Uterus (tissue), 4 donors: Measurements from ENCODE around the gene ARHGEF10L. TPM values are rescaled to one million over a fixed set of nuclear protein-coding genes. Genes with fewer than 3 reads are reported as not detected.

Experiments
- DNase-seq, 2 donors: peaks; one replicate each; pipeline ENCODE4 v3.0.0-alpha.2; 2019 to 2020
- H3K27ac ChIP-seq, 2 donors: fragments of 200-600 bp; sonication (generic); 1 replicate in 1 of 2; 2 replicates in 1 of 2; pipeline ENCODE4 v1.5.1; 2016 to 2018
- H3K27me3 ChIP-seq, 2 donors: fragments of 200-600 bp; sonication (generic); one replicate each; pipeline ENCODE4 v1.5.1; 2018 to 2019; ENCODE audit warnings: control low read depth in 1 of 2
- H3K36me3 ChIP-seq, 2 donors: fragments of 200-600 bp; sonication (generic); one replicate each; pipeline ENCODE4 v1.5.1; 2019; ENCODE audit warnings: control low read depth in 1 of 2
- H3K4me1 ChIP-seq, 2 donors: fragments of 200-600 bp; sonication (generic); one replicate each; pipeline ENCODE4 v1.5.1; 2018 to 2019; ENCODE audit warnings: control low read depth in 1 of 2
- H3K4me3 ChIP-seq, 2 donors: fragments of 200-600 bp; sonication (generic); 1 replicate in 1 of 2; 2 replicates in 1 of 2; pipeline ENCODE4 v1.5.1; 2018 to 2019; ENCODE audit warnings: mild to moderate bottlenecking in 1 of 2
- H3K9me3 ChIP-seq, 2 donors: fragments of 200-600 bp; sonication (generic); one replicate each; pipeline ENCODE4 v1.5.1; 2019; ENCODE audit warnings: control low read depth in 1 of 2
- POLR2A ChIP-seq, 2 donors: fragments of 450-650 bp; IDR thresholded peaks; one replicate each; pipeline ENCODE4 v1.6.1; 2016; ENCODE audit warnings: antibody characterized with exemption in 2 of 2, mild to moderate bottlenecking in 1 of 2, moderate library complexity in 1 of 2
- intact Hi-C: fragments of 100-400 bp; cut with DNase I; formaldehyde crosslinking; loops from one replicate; pipeline ENCODE4 v1.15.1; 2023; ENCODE audit warnings: low total_unique reads
- total RNA-seq, 4 donors: library from RNA; depleted of rRNA in 3 of 4; stranded (reverse); fragments of >200 nt in 3 of 4; gene quantifications; one replicate each; pipeline versions ENCODE4 v1.1.0 to v1.2.4, GENCODE V29; 2014 to 2023
- TF ChIP-seq, protein P1 (sequence below), 4 experiments: fragments of 200-600 bp in 2 of 4; fragments of 450-650 bp in 2 of 4; sonication (generic) in 2 of 4; IDR thresholded peaks; one replicate each; pipeline ENCODE4 v1.5.1; 2016 to 2019; ENCODE audit warnings: antibody characterized with exemption in 4 of 4, mild to moderate bottlenecking in 2 of 4, moderate library complexity in 1 of 4
- donor health status: DM: yes; HTN: yes; CAD: no.

The ARHGEF10L gene
- total RNA-seq, 4 donors from 2014 or later = 5.6 to 61.9 (median 19.1) TPM

DNA sequence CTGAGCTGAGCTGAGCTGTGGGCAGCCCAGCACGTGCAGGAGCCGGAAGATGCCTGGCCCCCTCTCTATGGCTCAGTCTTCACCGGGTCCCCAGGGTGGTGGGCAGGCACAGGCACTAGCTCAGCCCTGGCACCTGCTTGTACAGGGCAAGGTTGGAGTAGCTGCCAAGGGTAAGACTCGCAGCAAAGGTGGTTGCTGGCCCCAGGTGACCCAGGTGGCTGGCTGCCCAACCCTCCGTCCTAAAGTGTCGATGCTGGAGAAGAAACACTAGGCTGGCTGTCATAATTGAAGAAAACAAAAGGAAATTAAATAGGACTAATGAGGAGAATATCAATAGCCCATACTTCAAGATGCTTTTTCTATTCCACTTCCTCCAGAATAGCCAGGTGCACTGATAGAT lies 138.5 kb downstream of the ARHGEF10L start:
- no peaks in the 10 kb centered on the region for H3K27me3 ChIP-seq

DNA sequence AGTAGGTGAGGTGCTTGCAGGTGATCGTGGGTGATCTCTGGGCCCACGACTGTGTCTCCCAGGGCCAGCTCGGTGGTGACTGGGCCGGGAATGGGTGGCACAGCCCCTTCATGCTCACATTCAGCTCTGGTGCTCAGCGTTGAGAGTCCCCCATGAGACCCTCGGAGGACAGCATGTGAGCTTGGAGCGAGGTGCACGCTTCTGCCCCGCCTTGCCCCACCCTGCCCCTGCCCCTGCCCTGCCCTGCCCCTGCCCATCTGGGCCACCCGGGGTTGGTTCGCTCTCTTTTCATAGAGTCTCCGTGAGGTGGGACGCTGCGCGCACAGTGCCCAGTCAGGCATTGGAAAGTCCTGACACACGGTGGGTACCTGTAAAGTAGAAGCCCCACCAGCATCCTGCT lies 140.4 kb downstream of the ARHGEF10L start:
- intact Hi-C loops = no loop called here
- Histone ChIP-seq H3K4me3 (no peak overlapping the region), H3K9me3 (no peaks in the 10 kb centered on the region), H3K27me3 (no peaks in the 10 kb centered on the region), H3K27ac (no peak overlapping the region), H3K36me3 (no peaks in the 10 kb centered on the region), H3K4me1 (no peaks in the 10 kb centered on the region)
- TF ChIP-seq, protein P1, sequence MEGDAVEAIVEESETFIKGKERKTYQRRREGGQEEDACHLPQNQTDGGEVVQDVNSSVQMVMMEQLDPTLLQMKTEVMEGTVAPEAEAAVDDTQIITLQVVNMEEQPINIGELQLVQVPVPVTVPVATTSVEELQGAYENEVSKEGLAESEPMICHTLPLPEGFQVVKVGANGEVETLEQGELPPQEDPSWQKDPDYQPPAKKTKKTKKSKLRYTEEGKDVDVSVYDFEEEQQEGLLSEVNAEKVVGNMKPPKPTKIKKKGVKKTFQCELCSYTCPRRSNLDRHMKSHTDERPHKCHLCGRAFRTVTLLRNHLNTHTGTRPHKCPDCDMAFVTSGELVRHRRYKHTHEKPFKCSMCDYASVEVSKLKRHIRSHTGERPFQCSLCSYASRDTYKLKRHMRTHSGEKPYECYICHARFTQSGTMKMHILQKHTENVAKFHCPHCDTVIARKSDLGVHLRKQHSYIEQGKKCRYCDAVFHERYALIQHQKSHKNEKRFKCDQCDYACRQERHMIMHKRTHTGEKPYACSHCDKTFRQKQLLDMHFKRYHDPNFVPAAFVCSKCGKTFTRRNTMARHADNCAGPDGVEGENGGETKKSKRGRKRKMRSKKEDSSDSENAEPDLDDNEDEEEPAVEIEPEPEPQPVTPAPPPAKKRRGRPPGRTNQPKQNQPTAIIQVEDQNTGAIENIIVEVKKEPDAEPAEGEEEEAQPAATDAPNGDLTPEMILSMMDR (IDR thresholded peaks at IDR 0.05) = no peak
- TF ChIP-seq POLR2A (IDR thresholded peaks at IDR 0.05) = no peak
- no peak for DNase-seq

More for the DNA sequence above, 138.5 kb downstream of the ARHGEF10L start:
- Histone ChIP-seq H3K27ac (no peak overlapping the region), H3K4me3 (no peak overlapping the region), H3K9me3 (no peaks in the 10 kb centered on the region), H3K4me1 (no peaks in the 10 kb centered on the region), H3K36me3 (no peaks in the 10 kb centered on the region)
- intact Hi-C loops = no loop called here
- TF ChIP-seq, protein P1 (IDR thresholded peaks at IDR 0.05) = no peak
- no peak for TF ChIP-seq POLR2A (IDR thresholded peaks at IDR 0.05)
- DNase-seq = no peak

DNA sequence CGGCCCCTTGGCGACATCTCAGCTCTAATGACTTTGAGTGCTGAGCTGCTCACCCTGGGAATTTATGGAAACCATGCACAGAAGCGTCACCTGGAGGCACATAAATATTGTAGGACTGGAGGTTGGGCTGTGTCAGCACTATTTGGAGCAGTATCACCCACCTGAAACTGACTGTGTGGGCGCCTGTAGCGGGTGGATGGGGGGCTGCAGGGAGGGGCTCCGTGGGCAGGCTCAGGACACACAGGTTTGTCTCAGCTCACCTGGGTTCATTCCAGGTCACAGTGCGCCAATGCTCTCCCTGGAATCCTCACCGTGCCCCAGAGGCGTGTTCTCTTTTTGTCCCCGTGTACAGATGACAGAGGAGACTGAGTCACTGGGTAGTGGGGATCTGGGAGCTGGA lies 140.8 kb downstream of the ARHGEF10L start:
- Histone ChIP-seq H3K9me3 (no peaks in the 10 kb centered on the region), H3K36me3 (no peaks in the 10 kb centered on the region), H3K27ac (no peak overlapping the region), H3K4me1 (no peaks in the 10 kb centered on the region), H3K27me3 (no peaks in the 10 kb centered on the region), H3K4me3 (no peak overlapping the region)
- intact Hi-C loops = no loop called here
- DNase-seq = no peak
- TF ChIP-seq, protein P1 (IDR thresholded peaks at IDR 0.05) = no peak
- TF ChIP-seq POLR2A (IDR thresholded peaks at IDR 0.05) = no peak

DNA sequence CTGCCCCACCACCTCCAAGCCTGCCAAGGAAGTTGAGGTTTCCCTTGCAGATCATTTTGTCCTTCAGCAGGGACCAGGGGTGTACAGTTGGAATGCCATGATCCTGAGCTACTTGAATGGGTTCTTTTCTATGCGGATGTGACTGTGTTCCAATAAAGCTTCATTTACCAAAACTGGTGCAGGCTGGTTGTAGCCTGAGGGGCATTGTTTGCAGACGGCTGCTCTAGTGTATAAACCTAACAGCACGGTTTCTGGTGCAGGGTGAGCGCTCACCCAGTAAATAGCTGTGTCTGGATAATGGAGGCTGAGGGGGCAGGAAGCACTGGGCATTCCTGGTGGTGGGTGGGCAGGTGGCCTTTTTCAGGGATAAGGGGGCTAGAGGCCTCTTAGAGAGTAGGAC lies 142.9 kb downstream of the ARHGEF10L start:
- intact Hi-C loops = no loop called here
- Histone ChIP-seq H3K4me3 (no peak overlapping the region), H3K4me1 (no peaks in the 10 kb centered on the region), H3K27me3 (no peaks in the 10 kb centered on the region), H3K27ac (no peak overlapping the region), H3K9me3 (no peaks in the 10 kb centered on the region), H3K36me3 (no peaks in the 10 kb centered on the region)
- no peak for DNase-seq
- TF ChIP-seq POLR2A (IDR thresholded peaks at IDR 0.05) = no peak
- TF ChIP-seq, protein P1 (IDR thresholded peaks at IDR 0.05) = no peak

DNA sequence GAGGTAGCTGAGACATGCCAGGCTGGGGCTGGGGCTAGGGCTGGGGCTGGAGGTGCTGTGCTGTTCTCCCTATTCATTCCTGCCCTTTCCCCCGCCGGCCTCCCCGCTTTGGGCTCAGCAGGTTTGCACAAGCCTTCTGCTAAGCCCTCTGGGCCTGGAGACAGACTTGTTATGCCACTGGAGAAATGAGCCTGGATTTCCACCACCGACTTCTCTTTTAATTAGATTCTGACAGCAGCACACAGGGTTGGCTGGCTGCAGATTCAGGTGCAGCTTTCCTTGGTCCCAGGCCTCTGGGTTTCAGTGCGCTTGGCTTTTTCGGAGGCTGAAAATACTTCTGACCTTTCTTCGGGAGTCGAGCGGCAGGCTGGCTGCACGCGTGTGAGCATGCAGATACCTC lies 144.1 kb downstream of the ARHGEF10L start:
- TF ChIP-seq, protein P1 (IDR thresholded peaks at IDR 0.05) = no peak
- no peak for TF ChIP-seq POLR2A (IDR thresholded peaks at IDR 0.05)
- H3K4me1 ChIP-seq = no peaks in the 10 kb centered on the region
- no peak overlapping the region for H3K27ac ChIP-seq
- no peaks in the 10 kb centered on the region for H3K9me3 ChIP-seq
- no peak for DNase-seq
- no peak overlapping the region for H3K4me3 ChIP-seq
- intact Hi-C loops = no loop called here
- no peaks in the 10 kb centered on the region for H3K27me3 ChIP-seq
- no peaks in the 10 kb centered on the region for H3K36me3 ChIP-seq
